Fibroblast of lung (primary cell): ENCODE results near the gene ARHGEF10L. TPM values are rescaled to one million over a fixed set of nuclear protein-coding genes. Genes with fewer than 3 reads are reported as not detected.
A peak's percentile ranks its signal among the peaks of the same experiment; 100 is the strongest.

ENCODE experiments used
- DNase-seq, 2 donors: peaks; one replicate each; pipeline versions ENCODE4 v3.0.0 to v3.0.0-alpha.2; 2010; ENCODE audit warnings: low read depth in 2 of 2
- H2AFZ ChIP-seq: 2 replicates; pipeline ENCODE4 v1.5.1; 2012; ENCODE audit warnings: low read length, control low read depth, inconsistent platforms
- H3K27ac ChIP-seq: 2 replicates; pipeline ENCODE4 v1.5.1; 2011; ENCODE audit warnings: low read length, control low read depth; ENCODE audit not compliant: insufficient read depth
- H3K27me3 ChIP-seq: 2 replicates; pipeline ENCODE4 v1.5.1; 2011; ENCODE audit warnings: mild to moderate bottlenecking, low read length; ENCODE audit not compliant: control insufficient read depth, insufficient read depth
- H3K36me3 ChIP-seq: 2 replicates; pipeline ENCODE4 v1.5.1; 2011; ENCODE audit warnings: low read length; ENCODE audit not compliant: control insufficient read depth, insufficient read depth
- H3K4me1 ChIP-seq: 2 replicates; pipeline ENCODE4 v1.5.1; 2011; ENCODE audit warnings: low read length; ENCODE audit not compliant: control insufficient read depth, insufficient read depth; ENCODE audit errors: extremely low read depth
- H3K4me2 ChIP-seq: 2 replicates; pipeline ENCODE4 v1.5.1; 2011; ENCODE audit warnings: low read length, control low read depth; ENCODE audit not compliant: insufficient read depth; ENCODE audit errors: extremely low read depth
- H3K4me3 ChIP-seq, 4 experiments: fragments of 200-600 bp in 1 of 4; sonication (generic) in 1 of 4; replicated peaks in 1 of 4; 2 replicates each; pipeline ENCODE4 v1.5.1; 2011 to 2016; ENCODE audit warnings: low read length in 4 of 4, low read depth in 3 of 4, mild to moderate bottlenecking in 3 of 4, control low read depth in 2 of 4, inconsistent platforms in 1 of 4, mixed read lengths in 1 of 4; ENCODE audit not compliant: insufficient read depth in 1 of 4; ENCODE audit errors: control extremely low read depth in 1 of 4
- H3K79me2 ChIP-seq: 2 replicates; pipeline ENCODE4 v1.5.1; 2012; ENCODE audit warnings: mild to moderate bottlenecking, low read length, inconsistent platforms; ENCODE audit not compliant: control insufficient read depth, insufficient read depth
- H3K9ac ChIP-seq: 2 replicates; pipeline ENCODE4 v1.5.1; 2011; ENCODE audit warnings: mild to moderate bottlenecking, low read length, control low read depth; ENCODE audit not compliant: insufficient read depth
- H3K9me3 ChIP-seq: 2 replicates; pipeline ENCODE4 v1.5.1; 2012; ENCODE audit warnings: low read depth, low read length; ENCODE audit not compliant: control insufficient read depth, insufficient read depth
- H4K20me1 ChIP-seq: 2 replicates; pipeline ENCODE4 v1.5.1; 2011; ENCODE audit warnings: low read length; ENCODE audit not compliant: control insufficient read depth, insufficient read depth; ENCODE audit errors: extremely low read depth
- CTCF ChIP-seq, 2 donors: IDR thresholded peaks in 1 of 2; conservative IDR thresholded peaks in 1 of 2; 1 replicate in 1 of 2; 2 replicates in 1 of 2; pipeline ENCODE4 v1.5.1; 2011 to 2012; ENCODE audit warnings: low read length in 2 of 2, control low read depth in 1 of 2, inconsistent platforms in 1 of 2, low read depth in 1 of 2, mild to moderate bottlenecking in 1 of 2
- EZH2 ChIP-seq: IDR thresholded peaks from 2 replicates; pipeline ENCODE4 v1.5.1; 2012; ENCODE audit warnings: low read length, control low read depth, mild to moderate bottlenecking; ENCODE audit errors: missing control alignments
- polyA plus RNA-seq, 2 donors: library from polyadenylated mRNA; depleted of rRNA in 1 of 2; stranded (reverse) in 1 of 2; unstranded in 1 of 2; fragments of >200 nt; gene quantifications; 2 replicates each; pipeline ENCODE4 v1.2.1, GENCODE V29; 2011 to 2012; ENCODE audit warnings: missing spikeins in 1 of 2
- total RNA-seq: library from RNA; depleted of rRNA; stranded (reverse); fragments of >200 nt; gene quantifications from 2 replicates; pipeline ENCODE4 v1.2.1, GENCODE V29; 2014

ARHGEF10L gene
- total and polyA plus RNA-seq, 2 donors (not counting 1 experiment from before 2014, with no cell fraction given), result 11.2 to 24.3 TPM

DNA sequence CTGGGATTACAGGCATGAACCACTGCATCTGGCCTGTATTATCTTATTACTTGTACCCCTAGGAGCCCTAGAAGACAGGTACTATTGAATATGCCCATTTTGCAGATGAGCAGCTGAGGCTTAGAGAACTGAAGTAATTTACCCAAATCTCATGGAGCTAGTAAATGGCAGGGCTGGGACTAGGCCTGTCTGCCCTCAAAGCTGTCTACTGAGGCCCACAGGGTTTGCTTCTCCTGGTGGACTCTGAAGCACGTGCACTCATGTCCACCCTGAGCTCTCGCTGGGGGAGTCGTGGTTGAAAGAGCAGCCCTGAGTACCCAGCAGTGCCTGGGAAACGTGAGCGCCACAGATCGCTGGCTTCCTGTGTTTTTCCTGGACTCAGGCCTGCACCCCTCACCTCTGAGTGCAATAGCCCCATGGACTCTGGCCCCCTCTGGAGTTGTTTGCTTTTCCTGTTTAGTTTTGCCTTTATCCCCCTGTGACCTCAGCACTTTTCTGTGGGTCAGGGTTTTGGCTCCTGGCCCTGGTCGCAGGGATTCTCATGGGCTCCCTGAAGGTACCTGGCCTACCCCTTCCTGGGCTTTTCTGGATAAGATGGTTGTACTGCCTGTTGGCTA is 52.4 kb downstream of the ARHGEF10L start:
- no peak overlapping the region for H3K4me2 ChIP-seq
- no peak overlapping the region for H2AFZ ChIP-seq
- no peak for DNase-seq
- no peaks in the 10 kb centered on the region for H3K79me2 ChIP-seq
- H3K4me1 ChIP-seq, result peaks cover 14% of the 10 kb centered on the region
- no peak overlapping the region for H3K9ac ChIP-seq
- H4K20me1 ChIP-seq, result no peaks in the 10 kb centered on the region
- no peaks in the 10 kb centered on the region for H3K36me3 ChIP-seq
- no peak overlapping the region for H3K4me3 ChIP-seq
- no peak overlapping the region for H3K27ac ChIP-seq
- TF ChIP-seq EZH2 (no peak), CTCF (conservative IDR thresholded peaks at IDR 0.05 in 1 of 2, IDR thresholded peaks at IDR 0.05 in 1 of 2; ENCODE audit: low read depth in 1 of 2, low read length in 2 of 2) (no peak)
- no peaks in the 10 kb centered on the region for H3K27me3 ChIP-seq
- no peaks in the 10 kb centered on the region for H3K9me3 ChIP-seq

GRCh38 chr1:17594026-17594425 is 54.5 kb downstream of the ARHGEF10L start:
- no peak overlapping the region for H2AFZ ChIP-seq
- H3K36me3 ChIP-seq, result no peaks in the 10 kb centered on the region
- no peak overlapping the region for H3K9ac ChIP-seq
- no peaks in the 10 kb centered on the region for H3K9me3 ChIP-seq
- no peak overlapping the region for H3K4me3 ChIP-seq
- H3K27me3 ChIP-seq, result no peaks in the 10 kb centered on the region
- H3K27ac ChIP-seq, result no peak overlapping the region
- TF ChIP-seq EZH2 (no peak), CTCF (conservative IDR thresholded peaks at IDR 0.05 in 1 of 2, IDR thresholded peaks at IDR 0.05 in 1 of 2; ENCODE audit: low read depth in 1 of 2, low read length in 2 of 2) (no peak)
- DNase-seq, result peak in 1 of 2 donors; percentile 22
- no peaks in the 10 kb centered on the region for H3K79me2 ChIP-seq
- H4K20me1 ChIP-seq, result no peaks in the 10 kb centered on the region
- no peaks in the 10 kb centered on the region for H3K4me1 ChIP-seq
- H3K4me2 ChIP-seq, result no peak overlapping the region

DNA sequence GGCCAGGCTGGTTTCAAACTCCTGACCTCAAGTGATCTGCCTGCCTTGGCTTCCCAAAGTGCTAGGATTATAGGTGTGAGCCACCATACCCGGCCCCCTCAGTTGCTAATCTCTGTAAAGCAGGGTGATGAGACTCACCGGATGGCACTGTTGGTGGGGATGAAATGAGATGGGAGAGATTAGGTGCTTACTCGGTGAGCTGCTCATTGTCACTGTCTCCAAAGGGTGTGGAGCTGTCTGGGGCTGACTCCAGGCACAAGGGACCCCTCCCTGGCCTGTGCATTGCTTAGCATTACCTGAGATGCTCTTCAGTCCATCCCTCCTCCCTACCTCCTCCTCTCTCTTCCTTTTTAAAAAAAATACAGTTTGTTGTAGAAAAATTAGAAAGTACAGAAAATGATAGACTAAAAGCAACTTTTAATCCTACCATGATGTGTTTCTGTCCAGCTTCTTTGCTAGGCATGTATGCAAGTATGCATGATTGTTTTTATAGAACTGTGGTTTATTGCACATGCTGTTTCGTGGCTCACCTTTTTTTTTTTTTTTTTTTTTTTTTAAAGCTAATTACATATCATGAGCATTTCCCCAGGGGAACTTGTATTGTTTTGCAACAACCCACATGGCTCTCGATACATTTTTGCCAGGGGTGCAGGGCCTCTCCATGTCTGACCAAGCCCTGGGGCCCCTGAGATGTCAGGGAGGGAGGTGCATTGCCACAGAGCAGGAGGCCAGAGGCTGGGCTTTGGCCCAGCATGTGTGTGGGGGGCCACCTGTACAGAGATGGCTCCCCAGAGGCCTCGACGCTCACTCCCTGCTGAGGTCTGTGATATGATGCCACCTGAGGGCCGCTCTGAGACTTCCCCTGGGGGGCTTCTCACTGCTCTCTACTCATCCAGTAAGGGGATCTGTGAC is 55.4 kb downstream of the ARHGEF10L start:
- Histone ChIP-seq H3K79me2 (no peaks in the 10 kb centered on the region), H2AFZ (no peak overlapping the region), H3K4me1 (no peaks in the 10 kb centered on the region), H3K4me2 (no peak overlapping the region), H3K4me3 (no peak overlapping the region), H3K27me3 (no peaks in the 10 kb centered on the region), H3K9ac (no peak overlapping the region), H3K27ac (no peak overlapping the region), H4K20me1 (no peaks in the 10 kb centered on the region), H3K9me3 (no peaks in the 10 kb centered on the region), H3K36me3 (no peaks in the 10 kb centered on the region)
- TF ChIP-seq EZH2 (no peak), CTCF (conservative IDR thresholded peaks at IDR 0.05 in 1 of 2, IDR thresholded peaks at IDR 0.05 in 1 of 2; ENCODE audit: low read depth in 1 of 2, low read length in 2 of 2) (no peak)
- DNase-seq, result no peak
